Kidney (tissue), 14 donors: Measurements from ENCODE around the gene FAM78B. TPM values are rescaled to one million over a fixed set of nuclear protein-coding genes. Genes with fewer than 3 reads are reported as not detected.

Source experiments
- DNase-seq, 5 donors: peaks; one replicate each; pipeline ENCODE4 v3.0.0-alpha.2; 2013 to 2020
- FAIRE-seq: peaks from 2 replicates; lab custom pipeline; 2012; peaks lifted over from hg19 to GRCh38; lab: Jason Lieb, UNC
- H3K27ac ChIP-seq, 2 donors: one replicate each; pipeline ENCODE4 v1.7.0; 2013; ENCODE audit warnings: low read depth in 2 of 2, low read length in 2 of 2, inconsistent platforms in 1 of 2
- H3K27me3 ChIP-seq: one replicate; pipeline ENCODE4 v1.7.1; 2013; ENCODE audit warnings: low read length, inconsistent platforms; ENCODE audit not compliant: control insufficient read depth, insufficient read depth
- H3K36me3 ChIP-seq, 3 donors: one replicate each; pipeline versions ENCODE4 v1.7.0 to v1.7.1; 2013; ENCODE audit warnings: low read length in 3 of 3, control low read depth in 1 of 3, inconsistent platforms in 1 of 3; ENCODE audit not compliant: insufficient read depth in 3 of 3, control insufficient read depth in 2 of 3
- H3K4me1 ChIP-seq, 3 donors: one replicate each; pipeline versions ENCODE4 v1.7.0 to v1.7.1; 2013; ENCODE audit warnings: low read length in 3 of 3, inconsistent platforms in 1 of 3, low read depth in 1 of 3; ENCODE audit not compliant: control insufficient read depth in 2 of 3, insufficient read depth in 2 of 3
- H3K4me3 ChIP-seq, 3 donors: one replicate each; pipeline versions ENCODE4 v1.7.0 to v1.8.1; 2013; ENCODE audit warnings: low read length in 3 of 3, control low read depth in 1 of 3, inconsistent platforms in 1 of 3
- H3K9ac ChIP-seq, 3 donors: one replicate each; pipeline versions ENCODE4 v1.7.0 to v1.7.1; 2013; ENCODE audit warnings: low read length in 3 of 3, control low read depth in 1 of 3, inconsistent platforms in 1 of 3
- H3K9me3 ChIP-seq, 3 donors: one replicate each; pipeline versions ENCODE4 v1.7.0 to v1.7.1; 2013; ENCODE audit warnings: low read length in 3 of 3, control low read depth in 1 of 3, inconsistent platforms in 1 of 3; ENCODE audit not compliant: control insufficient read depth in 2 of 3, insufficient read depth in 1 of 3
- CTCF ChIP-seq: IDR thresholded peaks from 3 replicates; pipeline ENCODE4 v1.5.1; 2012; ENCODE audit warnings: mild to moderate bottlenecking, moderate library complexity, borderline replicate concordance; ENCODE audit not compliant: insufficient read depth; ENCODE audit errors: extremely low read depth
- intact Hi-C: fragments of 100-400 bp; cut with DNase I; formaldehyde crosslinking; loops from one replicate; pipeline ENCODE4 v1.11.1; 2022
- polyA plus RNA-seq: library from polyadenylated mRNA; stranded (reverse); fragments of 350-450 nt; fragmentation: Illumina TruSeq; extraction: RNeasy Lipid Tissue Mini Kit (QIAGEN cat#74804); gene quantifications from one replicate; pipeline ENCODE4 v1.2.3, GENCODE V29; 2014; ENCODE audit warnings: low read depth, low replicate concordance; ENCODE audit not compliant: insufficient read depth
- total RNA-seq: library from RNA; stranded (reverse); fragmentation: NEBNext Ultra II Directional; extraction: Animal tissue kit (Norgen Biotek cat#: 25700); gene quantifications from one replicate; pipeline ENCODE4 v1.2.1, GENCODE V29; 2021
- donor health status: control.
- donor health status: control.
- donor health status: control.
- donor health status: control.
- donor health status: control.
- donor health status: DM: yes; HTN: yes; CAD: no.
- donor health status: Normal renal cell carcinoma (clear cell type).

FAM78B gene
- total and polyA plus RNA-seq, 2 donors from 2014 or later = 1.4 TPM

GRCh38 chr1:166080277-166080966 lies 86.4 kb downstream of the FAM78B start:
- Histone ChIP-seq H3K9me3 (no peaks in the 10 kb centered on the region), H3K27ac (peak overlapping the region; percentile 6 to 18), H3K27me3 (no peaks in the 10 kb centered on the region), H3K4me3 (no peak overlapping the region), H3K36me3 (no peaks in the 10 kb centered on the region), H3K9ac (no peak overlapping the region), H3K4me1 (peaks cover 0 to 5% (median 0%) of the 10 kb centered on the region in 3 donors)
- no peak for TF ChIP-seq CTCF
- DNase-seq (peak in 2 of 5 donors; percentile 12 to 31), FAIRE-seq (no peak)
- intact Hi-C loops = no loop called here

- Histone ChIP-seq H3K27me3 (no peaks in the 10 kb centered on the region), H3K27ac (no peak overlapping the region), H3K4me3 (no peak overlapping the region), H3K4me1 (peaks cover 0 to 5% (median 0%) of the 10 kb centered on the region in 3 donors), H3K36me3 (no peaks in the 10 kb centered on the region), H3K9me3 (no peaks in the 10 kb centered on the region), H3K9ac (no peak overlapping the region)
- intact Hi-C loops = no loop called here
- TF ChIP-seq CTCF = no peak
- no peak for DNase-seq
- FAIRE-seq = no peak
Measured at GRCh38 chr1:166079276-166079675, 87.5 kb downstream of the FAM78B start.

- no peak for DNase-seq
- no peaks in the 10 kb centered on the region for H3K4me1 ChIP-seq
Measured at GRCh38 chr1:166073489-166073888, 93.3 kb downstream of the FAM78B start.

More at GRCh38 chr1:166073489-166073888, 93.3 kb downstream of the FAM78B start:
- Histone ChIP-seq H3K9me3 (no peaks in the 10 kb centered on the region), H3K9ac (no peak overlapping the region), H3K4me3 (no peak overlapping the region), H3K36me3 (no peaks in the 10 kb centered on the region), H3K27me3 (no peaks in the 10 kb centered on the region), H3K27ac (no peak overlapping the region)
- no peak for FAIRE-seq
- no peak for TF ChIP-seq CTCF
- intact Hi-C loops = no loop called here
